Epithelial cell of esophagus (primary cell): Measurements from ENCODE around the gene PMM1.
A peak's percentile ranks its signal among the peaks of the same experiment; 100 is the strongest.

Experiments
- DNase-seq: peaks from one replicate; pipeline ENCODE4 v3.0.0; 2010; ENCODE audit warnings: low read depth
- H3K4me3 ChIP-seq: 2 replicates; pipeline ENCODE4 v1.5.1; 2011; ENCODE audit warnings: mild to moderate bottlenecking, low read length, control low read depth
- CTCF ChIP-seq: IDR thresholded peaks from 2 replicates; pipeline ENCODE4 v1.5.1; 2011; ENCODE audit warnings: low read depth, mild to moderate bottlenecking, low read length, control low read depth, inconsistent platforms; ENCODE audit not compliant: insufficient read depth; ENCODE audit errors: missing control alignments

PMM1 gene

GRCh38 chr22:41608386-41608785 is 18.7 kb upstream of the PMM1 start:
- no peak for TF ChIP-seq CTCF
- H3K4me3 ChIP-seq: no peak overlapping the region
- no peak for DNase-seq

- no peak overlapping the region for H3K4me3 ChIP-seq
- TF ChIP-seq CTCF: no peak
- no peak for DNase-seq
These were observed 14.3 kb upstream of the PMM1 start for GRCh38 chr22:41603873-41604332.

- no peak for TF ChIP-seq CTCF
- no peak for DNase-seq
- no peak overlapping the region for H3K4me3 ChIP-seq
These were observed 11.3 kb upstream of the PMM1 start for GRCh38 chr22:41600976-41601375.

- no peak overlapping the region for H3K4me3 ChIP-seq
- no peak for TF ChIP-seq CTCF
- DNase-seq: peak; percentile 81
These were observed 9.4 kb upstream of the PMM1 start for GRCh38 chr22:41598891-41599635.

- H3K4me3 ChIP-seq: no peak overlapping the region
- peak; percentile 90 for DNase-seq
- no peak for TF ChIP-seq CTCF
These were observed 8.4 kb upstream of the PMM1 start for GRCh38 chr22:41598081-41598480.

GRCh38 chr22:41597635-41597953 is 8.0 kb upstream of the PMM1 start:
- no peak for DNase-seq
- TF ChIP-seq CTCF: no peak
- H3K4me3 ChIP-seq: no peak overlapping the region
